Osteoblast (primary cell): ENCODE measurements around the gene ACOT6. TPM values are rescaled to one million over a fixed set of nuclear protein-coding genes. Genes with fewer than 3 reads are reported as not detected.

ENCODE experiments used
- DNase-seq: peaks from one replicate; pipeline ENCODE4 v3.0.0; 2011; ENCODE audit warnings: low spot score, mixed read lengths; ENCODE audit not compliant: insufficient read length; ENCODE audit errors: missing footprints
- H2AFZ ChIP-seq: 2 replicates; pipeline ENCODE4 v1.6.0; 2011; ENCODE audit warnings: mild to moderate bottlenecking, low read length
- H3K27ac ChIP-seq: 2 replicates; pipeline ENCODE4 v1.5.1; 2011; ENCODE audit warnings: mild to moderate bottlenecking, low read depth, low read length, moderate library complexity
- H3K27me3 ChIP-seq: 2 replicates; pipeline ENCODE4 v1.6.0; 2012; ENCODE audit warnings: mild to moderate bottlenecking, control low read depth, inconsistent platforms, low read length, moderate library complexity; ENCODE audit not compliant: insufficient read depth
- H3K36me3 ChIP-seq: 2 replicates; pipeline ENCODE4 v1.5.1; 2011; ENCODE audit warnings: mild to moderate bottlenecking, low read length, control low read depth, moderate library complexity; ENCODE audit not compliant: insufficient read depth
- H3K4me1 ChIP-seq: 2 replicates; pipeline ENCODE4 v1.5.1; 2011; ENCODE audit warnings: mild to moderate bottlenecking, low read length, control low read depth, moderate library complexity; ENCODE audit not compliant: insufficient read depth
- H3K4me2 ChIP-seq: 2 replicates; pipeline ENCODE4 v1.6.0; 2011; ENCODE audit warnings: mild to moderate bottlenecking, low read length; ENCODE audit not compliant: insufficient read depth
- H3K4me3 ChIP-seq: fragments of 200-600 bp; sonication (generic); 3 replicates; pipeline ENCODE4 v1.5.1; 2012; ENCODE audit warnings: mild to moderate bottlenecking, low read length, inconsistent platforms; ENCODE audit not compliant: insufficient read depth
- H3K79me2 ChIP-seq: 2 replicates; pipeline ENCODE4 v1.6.0; 2012; ENCODE audit warnings: mild to moderate bottlenecking, low read length, control low read depth, inconsistent platforms; ENCODE audit not compliant: insufficient read depth
- H3K9me3 ChIP-seq: 2 replicates; pipeline ENCODE4 v1.5.1; 2011; ENCODE audit warnings: low read depth, low read length, control low read depth
- H4K20me1 ChIP-seq: 2 replicates; pipeline ENCODE4 v1.6.0; 2012; ENCODE audit warnings: mild to moderate bottlenecking, low read length, control low read depth; ENCODE audit not compliant: insufficient read depth
- total RNA-seq: library from RNA; depleted of rRNA; stranded (reverse); fragments of >200 nt; gene quantifications from 2 replicates; pipeline ENCODE4 v1.2.3, GENCODE V29; 2012
- TF ChIP-seq, protein P1 (sequence below): IDR thresholded peaks from 2 replicates; pipeline ENCODE4 v1.5.1; 2011; ENCODE audit warnings: mild to moderate bottlenecking, low read depth, low read length, moderate library complexity; ENCODE audit errors: extremely low read depth

ACOT6 gene
- total RNA-seq, 1 donor = not detected

DNA sequence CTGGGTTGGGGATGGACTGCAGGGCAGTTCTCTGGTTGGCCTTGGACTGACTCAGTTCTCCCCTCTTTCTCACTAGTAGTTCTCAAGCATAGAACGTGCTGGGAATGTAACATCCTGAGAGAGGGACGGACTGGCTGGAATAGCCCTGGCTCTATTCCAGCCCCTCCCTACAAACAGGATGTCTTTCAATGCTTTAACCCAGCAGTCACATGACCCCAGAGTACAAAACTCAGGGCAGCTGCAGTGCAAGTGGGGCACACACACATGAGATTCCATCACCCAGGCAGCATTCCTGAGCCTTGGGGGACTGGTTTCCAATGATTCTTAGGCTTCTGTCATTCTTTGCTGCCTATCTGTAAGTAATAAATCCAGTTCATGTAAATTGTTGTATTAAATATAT lies 1.6 kb upstream of the ACOT6 start:
- Histone ChIP-seq H3K4me3 (no peak overlapping the region), H3K27ac (no peak overlapping the region), H3K27me3 (no peaks in the 10 kb centered on the region), H3K9me3 (no peaks in the 10 kb centered on the region), H3K4me1 (no peaks in the 10 kb centered on the region), H3K4me2 (no peak overlapping the region), H3K79me2 (no peaks in the 10 kb centered on the region), H2AFZ (no peak overlapping the region), H4K20me1 (no peaks in the 10 kb centered on the region), H3K36me3 (no peaks in the 10 kb centered on the region)
- DNase-seq = no peak
- TF ChIP-seq, protein P1, sequence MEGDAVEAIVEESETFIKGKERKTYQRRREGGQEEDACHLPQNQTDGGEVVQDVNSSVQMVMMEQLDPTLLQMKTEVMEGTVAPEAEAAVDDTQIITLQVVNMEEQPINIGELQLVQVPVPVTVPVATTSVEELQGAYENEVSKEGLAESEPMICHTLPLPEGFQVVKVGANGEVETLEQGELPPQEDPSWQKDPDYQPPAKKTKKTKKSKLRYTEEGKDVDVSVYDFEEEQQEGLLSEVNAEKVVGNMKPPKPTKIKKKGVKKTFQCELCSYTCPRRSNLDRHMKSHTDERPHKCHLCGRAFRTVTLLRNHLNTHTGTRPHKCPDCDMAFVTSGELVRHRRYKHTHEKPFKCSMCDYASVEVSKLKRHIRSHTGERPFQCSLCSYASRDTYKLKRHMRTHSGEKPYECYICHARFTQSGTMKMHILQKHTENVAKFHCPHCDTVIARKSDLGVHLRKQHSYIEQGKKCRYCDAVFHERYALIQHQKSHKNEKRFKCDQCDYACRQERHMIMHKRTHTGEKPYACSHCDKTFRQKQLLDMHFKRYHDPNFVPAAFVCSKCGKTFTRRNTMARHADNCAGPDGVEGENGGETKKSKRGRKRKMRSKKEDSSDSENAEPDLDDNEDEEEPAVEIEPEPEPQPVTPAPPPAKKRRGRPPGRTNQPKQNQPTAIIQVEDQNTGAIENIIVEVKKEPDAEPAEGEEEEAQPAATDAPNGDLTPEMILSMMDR = no peak

- Histone ChIP-seq H3K27ac (no peak overlapping the region), H3K4me2 (peak overlapping the region; percentile 84), H3K79me2 (no peaks in the 10 kb centered on the region), H3K4me1 (no peaks in the 10 kb centered on the region), H3K27me3 (no peaks in the 10 kb centered on the region), H3K9me3 (no peaks in the 10 kb centered on the region), H2AFZ (peak overlapping the region; percentile 88), H3K4me3 (peak overlapping the region; percentile 77), H3K36me3 (no peaks in the 10 kb centered on the region), H4K20me1 (no peaks in the 10 kb centered on the region)
- TF ChIP-seq, protein P1 = no peak
- peak; percentile 51 for DNase-seq
Observed at GRCh38 chr14:73613046-73613383, 698 bp downstream of the ACOT6 start.

DNA sequence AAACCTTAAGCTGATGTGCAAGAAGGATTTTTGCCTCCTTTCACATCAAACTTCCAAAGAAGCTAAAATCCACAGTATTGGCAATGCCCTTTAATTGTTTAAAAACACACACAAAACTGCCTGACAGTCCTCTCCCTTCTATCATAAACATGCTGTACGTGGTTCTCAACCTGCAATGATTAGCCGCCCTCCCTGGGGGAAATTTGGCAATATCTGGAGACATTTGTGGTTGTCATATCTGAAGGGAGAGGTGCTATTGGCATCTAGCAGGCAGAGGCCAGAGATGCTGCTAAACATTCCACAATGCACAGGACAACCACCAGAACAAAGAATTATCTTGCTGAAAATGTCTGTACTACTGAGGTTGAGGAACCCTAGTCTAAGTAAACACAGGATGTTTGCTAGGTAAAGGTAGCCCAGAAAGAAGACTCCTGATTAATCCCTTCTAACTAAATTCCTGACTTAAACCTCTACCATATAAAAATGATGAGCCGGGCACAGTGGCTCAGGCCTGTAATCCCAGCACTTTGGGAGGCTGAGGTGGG lies 1.2 kb downstream of the ACOT6 start:
- Histone ChIP-seq H3K79me2 (no peaks in the 10 kb centered on the region), H3K4me1 (no peaks in the 10 kb centered on the region), H2AFZ (no peak overlapping the region), H3K4me3 (no peak overlapping the region), H3K36me3 (no peaks in the 10 kb centered on the region), H3K27ac (no peak overlapping the region), H3K27me3 (no peaks in the 10 kb centered on the region), H3K9me3 (no peaks in the 10 kb centered on the region), H3K4me2 (peak overlapping the region; percentile 84), H4K20me1 (no peaks in the 10 kb centered on the region)
- DNase-seq = peak; percentile 52
- TF ChIP-seq, protein P1 = no peak

- no peak overlapping the region for H3K27ac ChIP-seq
- H2AFZ ChIP-seq = no peak overlapping the region
- H3K9me3 ChIP-seq = no peaks in the 10 kb centered on the region
- TF ChIP-seq, protein P1 = no peak
- H4K20me1 ChIP-seq = no peaks in the 10 kb centered on the region
- H3K27me3 ChIP-seq = no peaks in the 10 kb centered on the region
- H3K4me3 ChIP-seq = no peak overlapping the region
- no peaks in the 10 kb centered on the region for H3K36me3 ChIP-seq
- no peak for DNase-seq
- no peak overlapping the region for H3K4me2 ChIP-seq
- no peaks in the 10 kb centered on the region for H3K4me1 ChIP-seq
- no peaks in the 10 kb centered on the region for H3K79me2 ChIP-seq
Observed at GRCh38 chr14:73616831-73617230, 4.5 kb downstream of the ACOT6 start.
